ENCODE measurements around the gene ABCC11. TPM values are rescaled to one million over a fixed set of nuclear protein-coding genes. Genes with fewer than 3 reads are reported as not detected.

Gene ABCC11
- total and polyA plus RNA-seq, 2 of the 13 experiments (the other 11 are each of a cell fraction or from before 2014, with no cell fraction given), result 1.0 to 1.4 TPM

- TF ChIP-seq HOMEZ (CRISPR knock-in tag; IDR thresholded peaks at IDR 0.05; ENCODE audit: low read depth) (no peak; the same call in 1 of the 2 replicates), U2AF2 (IDR thresholded peaks at IDR 0.05; ENCODE audit: low read depth, low read length) (no peak), PREB (CRISPR knock-in tag; IDR thresholded peaks at IDR 0.05) (no peak), ZNF737 (CRISPR knock-in tag; IDR thresholded peaks at IDR 0.05; ENCODE audit: borderline replicate concordance) (no peak), ZNF30 (CRISPR knock-in tag; IDR thresholded peaks at IDR 0.05) (no peak), ONECUT2 (CRISPR knock-in tag; IDR thresholded peaks at IDR 0.05) (no peak), RBFOX2 (IDR thresholded peaks at IDR 0.05; ENCODE audit: low read depth, low read length) (0 out of 2 replicates have a peak, but pooled peaks have one; percentile 47), PBX3 (CRISPR knock-in tag; IDR thresholded peaks at IDR 0.05; ENCODE audit: borderline replicate concordance) (no peak), ZBTB7A (CRISPR knock-in tag; IDR thresholded peaks at IDR 0.05) (no peak; the same call in 1 of the 2 replicates), DNMT1 (CRISPR knock-in tag; IDR thresholded peaks at IDR 0.05) (no peak), ZNF713 (CRISPR knock-in tag; IDR thresholded peaks at IDR 0.05) (no peak), ZBTB43 (CRISPR knock-in tag; conservative IDR thresholded peaks at IDR 0.05) (no peak), ZNF562 (CRISPR knock-in tag; IDR thresholded peaks at IDR 0.05; ENCODE audit: borderline replicate concordance) (no peak), ZFP62 (CRISPR knock-in tag; IDR thresholded peaks at IDR 0.05) (no peak), ZFX (CRISPR knock-in tag; IDR thresholded peaks at IDR 0.05; ENCODE audit: low read depth) (peak; percentile 78), TBX3 (IDR thresholded peaks at IDR 0.05; ENCODE audit: borderline replicate concordance) (no peak), NFE2 (CRISPR knock-in tag; IDR thresholded peaks at IDR 0.05) (no peak), ZNF782 (CRISPR knock-in tag; IDR thresholded peaks at IDR 0.05; ENCODE audit: borderline replicate concordance) (no peak)
- TF ChIP-seq, protein P1, sequence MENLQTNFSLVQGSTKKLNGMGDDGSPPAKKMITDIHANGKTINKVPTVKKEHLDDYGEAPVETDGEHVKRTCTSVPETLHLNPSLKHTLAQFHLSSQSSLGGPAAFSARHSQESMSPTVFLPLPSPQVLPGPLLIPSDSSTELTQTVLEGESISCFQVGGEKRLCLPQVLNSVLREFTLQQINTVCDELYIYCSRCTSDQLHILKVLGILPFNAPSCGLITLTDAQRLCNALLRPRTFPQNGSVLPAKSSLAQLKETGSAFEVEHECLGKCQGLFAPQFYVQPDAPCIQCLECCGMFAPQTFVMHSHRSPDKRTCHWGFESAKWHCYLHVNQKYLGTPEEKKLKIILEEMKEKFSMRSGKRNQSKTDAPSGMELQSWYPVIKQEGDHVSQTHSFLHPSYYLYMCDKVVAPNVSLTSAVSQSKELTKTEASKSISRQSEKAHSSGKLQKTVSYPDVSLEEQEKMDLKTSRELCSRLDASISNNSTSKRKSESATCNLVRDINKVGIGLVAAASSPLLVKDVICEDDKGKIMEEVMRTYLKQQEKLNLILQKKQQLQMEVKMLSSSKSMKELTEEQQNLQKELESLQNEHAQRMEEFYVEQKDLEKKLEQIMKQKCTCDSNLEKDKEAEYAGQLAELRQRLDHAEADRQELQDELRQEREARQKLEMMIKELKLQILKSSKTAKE (CRISPR knock-in tag; IDR thresholded peaks at IDR 0.05; ENCODE audit: borderline replicate concordance), result no peak
- TF ChIP-seq, protein P2, sequence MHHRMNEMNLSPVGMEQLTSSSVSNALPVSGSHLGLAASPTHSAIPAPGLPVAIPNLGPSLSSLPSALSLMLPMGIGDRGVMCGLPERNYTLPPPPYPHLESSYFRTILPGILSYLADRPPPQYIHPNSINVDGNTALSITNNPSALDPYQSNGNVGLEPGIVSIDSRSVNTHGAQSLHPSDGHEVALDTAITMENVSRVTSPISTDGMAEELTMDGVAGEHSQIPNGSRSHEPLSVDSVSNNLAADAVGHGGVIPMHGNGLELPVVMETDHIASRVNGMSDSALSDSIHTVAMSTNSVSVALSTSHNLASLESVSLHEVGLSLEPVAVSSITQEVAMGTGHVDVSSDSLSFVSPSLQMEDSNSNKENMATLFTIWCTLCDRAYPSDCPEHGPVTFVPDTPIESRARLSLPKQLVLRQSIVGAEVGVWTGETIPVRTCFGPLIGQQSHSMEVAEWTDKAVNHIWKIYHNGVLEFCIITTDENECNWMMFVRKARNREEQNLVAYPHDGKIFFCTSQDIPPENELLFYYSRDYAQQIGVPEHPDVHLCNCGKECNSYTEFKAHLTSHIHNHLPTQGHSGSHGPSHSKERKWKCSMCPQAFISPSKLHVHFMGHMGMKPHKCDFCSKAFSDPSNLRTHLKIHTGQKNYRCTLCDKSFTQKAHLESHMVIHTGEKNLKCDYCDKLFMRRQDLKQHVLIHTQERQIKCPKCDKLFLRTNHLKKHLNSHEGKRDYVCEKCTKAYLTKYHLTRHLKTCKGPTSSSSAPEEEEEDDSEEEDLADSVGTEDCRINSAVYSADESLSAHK (CRISPR knock-in tag; IDR thresholded peaks at IDR 0.05; ENCODE audit: borderline replicate concordance), result no peak
Observed at GRCh38 chr16:48235556-48236136, 11.7 kb downstream of the ABCC11 start (continued).

All from HepG2 (cell line).